Activated CD4-positive, alpha-beta T cell treated with anti-CD3 and anti-CD28 coated beads, Interleukin-2, amount 10 ng/mL, durations not matched to agents 7 days and 5 days (primary cell): Measurements from ENCODE around the gene BTBD9. TPM values are rescaled to one million over a fixed set of nuclear protein-coding genes. Genes with fewer than 3 reads are reported as not detected.

Experiments used
- CTCF ChIA-PET: fragments of 350-600 bp; sonication (Branson Sonifier 250); formaldehyde crosslinking; loops from one replicate; lab custom pipeline; 2021; ENCODE audit warnings: antibody characterized with exemption; lab: Charles Lee
- POLR2A ChIA-PET: fragments of 350-600 bp; sonication (Branson Sonifier 250); formaldehyde crosslinking; loops from one replicate; lab custom pipeline; 2021; ENCODE audit warnings: antibody characterized with exemption; lab: Charles Lee
- DNase-seq: peaks from one replicate; pipeline ENCODE4 v3.0.0-alpha.2; 2020
- H3K27ac Mint-ChIP-seq: one replicate; pipeline ENCODE4 v1.8.0; 2021; ENCODE audit warnings: mild to moderate bottlenecking, moderate library complexity, mixed read lengths
- H3K27me3 Mint-ChIP-seq: one replicate; pipeline ENCODE4 v1.8.0; 2021; ENCODE audit warnings: mixed read lengths
- H3K36me3 Mint-ChIP-seq: one replicate; pipeline ENCODE4 v1.8.0; 2021; ENCODE audit warnings: low read depth, mixed read lengths
- H3K4me1 Mint-ChIP-seq: one replicate; pipeline ENCODE4 v1.8.0; 2021; ENCODE audit warnings: mixed read lengths
- H3K4me3 Mint-ChIP-seq: one replicate; pipeline ENCODE4 v1.8.0; 2021; ENCODE audit warnings: mild to moderate bottlenecking, moderate library complexity, mixed read lengths
- H3K9me3 Mint-ChIP-seq: one replicate; pipeline ENCODE4 v1.8.0; 2021; ENCODE audit warnings: mixed read lengths
- total RNA-seq, 2 experiments: library from RNA; stranded (reverse); gene quantifications; one replicate each; pipeline ENCODE4 v1.2.3, GENCODE V29; 2021

The BTBD9 gene
- total RNA-seq, 2 experiments from 2014 or later = 12.0 to 12.6 TPM

DNA sequence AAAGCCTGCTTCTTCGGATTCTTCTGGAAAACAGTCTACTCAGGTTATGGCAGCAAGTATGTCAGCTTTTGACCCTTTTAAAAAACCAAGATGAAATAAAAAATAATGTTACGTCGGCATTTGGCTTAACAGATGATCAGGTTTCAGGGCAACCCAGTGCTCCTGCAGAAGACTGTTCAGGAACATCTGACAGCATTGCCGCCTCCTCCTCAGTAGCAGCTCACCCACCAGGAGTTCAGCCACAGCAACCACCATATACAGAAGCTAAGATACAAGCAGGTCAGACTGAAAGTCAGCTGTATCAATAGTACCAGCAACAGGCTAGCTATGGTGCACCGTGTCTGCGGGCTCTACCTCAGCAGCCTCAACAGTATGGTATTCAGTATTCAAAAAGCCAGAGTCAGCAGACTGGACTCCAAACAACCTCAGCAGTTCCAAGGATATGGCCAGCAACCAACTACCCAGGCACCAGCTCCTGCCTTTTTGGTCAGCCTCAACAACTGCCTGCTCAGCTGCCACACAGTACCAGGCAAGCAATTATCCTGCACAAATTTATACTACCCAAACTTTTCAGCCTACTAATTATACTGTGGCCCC lies 51.9 kb downstream of the BTBD9 start:
- no peak overlapping the region for H3K27ac Mint-ChIP-seq
- CTCF ChIA-PET = interaction anchor here (0.9 to 1.1 kb wide), 2 partner anchors 10 to 17 kb away, joined by 3 read pairs; no protein-coding TSS in a partner anchor
- no peak for DNase-seq
- POLR2A ChIA-PET = no interaction called here
- H3K4me3 Mint-ChIP-seq = no peak overlapping the region
- no peaks in the 10 kb centered on the region for H3K27me3 Mint-ChIP-seq
- H3K36me3 Mint-ChIP-seq = peaks cover 9% of the 10 kb centered on the region
- no peaks in the 10 kb centered on the region for H3K4me1 Mint-ChIP-seq
- H3K9me3 Mint-ChIP-seq = no peaks in the 10 kb centered on the region

DNA sequence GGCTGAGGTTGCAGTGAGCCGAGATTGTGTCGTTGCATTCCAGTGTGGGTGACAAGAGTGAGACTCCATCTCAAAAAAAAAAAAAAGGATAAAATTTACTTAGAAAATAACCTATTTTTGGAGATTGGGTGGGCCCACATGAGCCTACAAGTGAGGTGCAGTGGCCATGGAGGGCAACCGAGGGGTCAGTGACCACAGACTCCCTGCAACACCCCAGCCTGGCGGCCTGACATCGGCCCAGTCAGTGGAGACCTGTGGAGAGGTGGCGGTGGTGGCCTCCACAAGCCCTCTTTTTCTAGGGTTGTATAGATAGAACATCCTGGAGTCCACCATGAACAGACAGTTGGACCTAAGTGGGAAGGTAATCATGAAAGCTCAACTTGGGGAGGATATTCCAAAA lies 52.7 kb downstream of the BTBD9 start:
- CTCF ChIA-PET = interaction anchor here (1.1 kb wide), 1 partner anchor 17 kb away, joined by 3 read pairs; no protein-coding TSS in a partner anchor

DNA sequence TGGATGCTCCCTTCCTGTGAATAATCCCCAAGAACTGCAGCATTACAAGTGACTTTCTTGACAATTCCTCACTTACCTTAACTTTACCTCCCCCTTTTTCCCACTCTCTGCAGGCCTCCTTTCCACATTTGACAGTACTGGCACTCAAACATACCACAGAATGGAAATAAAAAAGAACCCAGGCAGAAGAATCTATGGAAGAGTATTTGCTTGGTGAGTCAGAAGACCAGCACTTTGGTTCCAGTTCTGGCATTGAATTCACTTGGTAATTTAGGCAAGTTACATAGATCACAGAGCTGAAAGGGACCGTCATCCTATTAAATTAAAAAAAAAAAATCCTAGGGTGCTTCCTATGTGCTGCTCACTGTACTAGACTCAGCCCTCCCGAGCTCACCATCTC lies 55.0 kb downstream of the BTBD9 start:
- Mint-ChIP-seq H3K27me3 (no peaks in the 10 kb centered on the region), H3K27ac (no peak overlapping the region), H3K9me3 (no peaks in the 10 kb centered on the region), H3K36me3 (peaks cover 2% of the 10 kb centered on the region), H3K4me3 (no peak overlapping the region), H3K4me1 (no peaks in the 10 kb centered on the region)
- DNase-seq = no peak
- POLR2A ChIA-PET = no interaction called here
- CTCF ChIA-PET = no interaction called here

More for the DNA sequence above, 52.7 kb downstream of the BTBD9 start:
- no peak overlapping the region for H3K4me3 Mint-ChIP-seq
- POLR2A ChIA-PET = no interaction called here
- no peak overlapping the region for H3K27ac Mint-ChIP-seq
- no peaks in the 10 kb centered on the region for H3K27me3 Mint-ChIP-seq
- H3K9me3 Mint-ChIP-seq = no peaks in the 10 kb centered on the region
- DNase-seq = no peak
- H3K36me3 Mint-ChIP-seq = peaks cover 2% of the 10 kb centered on the region
- H3K4me1 Mint-ChIP-seq = no peaks in the 10 kb centered on the region

DNA sequence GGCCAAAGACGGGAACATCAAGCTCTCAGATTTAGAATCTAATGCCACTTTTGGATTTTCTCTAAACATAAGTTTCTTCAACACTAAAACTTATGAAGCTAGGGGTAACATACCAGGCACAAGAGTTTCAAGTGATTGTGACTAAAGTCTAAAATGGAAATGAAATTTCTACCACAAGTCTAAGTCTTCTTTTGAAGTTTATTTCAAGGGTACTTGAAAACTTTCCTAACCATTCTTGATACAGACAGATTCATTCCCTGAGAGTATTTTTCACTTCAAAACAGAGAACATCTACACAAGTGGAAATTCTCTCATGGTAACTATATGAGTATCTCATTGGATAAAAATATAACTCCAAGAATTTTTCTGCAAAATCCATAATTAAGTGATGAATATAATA lies 56.2 kb downstream of the BTBD9 start:
- Mint-ChIP-seq H3K4me1 (no peaks in the 10 kb centered on the region), H3K27me3 (no peaks in the 10 kb centered on the region), H3K4me3 (no peak overlapping the region), H3K27ac (no peak overlapping the region), H3K36me3 (peaks cover 2% of the 10 kb centered on the region), H3K9me3 (no peaks in the 10 kb centered on the region)
- ChIA-PET CTCF (interaction anchor here (1.1 kb wide), 1 partner anchor 14 kb away, joined by 4 read pairs; no protein-coding TSS in a partner anchor), POLR2A (no interaction called here)
- no peak for DNase-seq

DNA sequence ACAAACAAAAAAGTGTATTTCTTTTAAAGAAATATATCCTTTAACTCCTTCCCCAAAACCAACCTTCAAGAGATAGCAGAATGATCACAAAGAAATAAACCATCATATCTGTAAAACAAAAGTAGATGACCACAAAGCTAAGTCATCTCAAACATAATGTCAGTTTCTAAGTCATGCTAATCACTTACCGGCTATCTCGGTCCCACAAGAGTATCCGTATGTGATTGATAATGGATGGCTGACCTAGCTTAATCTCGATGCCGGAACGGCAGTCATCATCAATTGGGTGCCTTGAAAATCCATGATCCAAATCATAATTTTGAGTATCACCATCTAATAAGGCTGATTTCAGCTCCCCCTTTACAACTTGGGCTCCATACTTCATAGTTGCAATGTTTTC lies 59.7 kb downstream of the BTBD9 start:
- Mint-ChIP-seq H3K27me3 (no peaks in the 10 kb centered on the region), H3K27ac (no peak overlapping the region), H3K4me3 (no peak overlapping the region), H3K36me3 (peaks cover 3% of the 10 kb centered on the region), H3K9me3 (no peaks in the 10 kb centered on the region), H3K4me1 (no peaks in the 10 kb centered on the region)
- no peak for DNase-seq
- POLR2A ChIA-PET = no interaction called here
- CTCF ChIA-PET = no interaction called here

DNA sequence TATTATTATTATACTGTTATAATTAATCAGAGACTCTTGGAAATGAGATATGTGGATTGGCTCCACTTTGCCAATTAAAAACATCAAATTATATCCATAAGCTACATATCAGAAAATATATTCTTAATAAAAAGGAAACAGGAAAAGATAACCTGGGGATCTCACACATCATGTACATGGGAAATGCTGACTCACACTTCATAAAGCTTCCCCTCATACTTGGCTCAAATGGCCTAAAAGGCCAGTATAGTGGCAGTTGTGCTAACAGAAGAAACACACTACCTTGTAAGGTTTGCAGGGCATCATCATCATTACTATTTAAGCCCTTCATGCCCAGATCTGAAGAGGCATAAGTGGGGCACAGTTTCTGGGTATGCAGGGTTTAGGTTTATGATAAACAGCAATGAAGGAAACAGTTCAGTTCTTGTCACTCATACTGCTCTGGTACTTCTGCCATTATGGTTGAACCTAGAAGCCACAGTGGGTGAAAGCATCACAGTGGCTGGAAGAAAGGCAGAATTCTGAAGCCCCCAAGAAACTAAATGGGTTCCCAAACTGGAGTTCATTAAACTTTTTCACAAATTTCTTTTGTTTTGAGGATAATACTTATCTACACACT lies 60.6 kb downstream of the BTBD9 start:
- POLR2A ChIA-PET = no interaction called here
- no peaks in the 10 kb centered on the region for H3K27me3 Mint-ChIP-seq
- DNase-seq = no peak
- H3K27ac Mint-ChIP-seq = no peak overlapping the region
- CTCF ChIA-PET = interaction anchor here (0.8 to 1.3 kb wide), 3 partner anchors 9 to 21 kb away, joined by 3 read pairs; no protein-coding TSS in a partner anchor
- no peaks in the 10 kb centered on the region for H3K9me3 Mint-ChIP-seq
- peaks cover 7% of the 10 kb centered on the region for H3K36me3 Mint-ChIP-seq
- no peak overlapping the region for H3K4me3 Mint-ChIP-seq
- H3K4me1 Mint-ChIP-seq = no peaks in the 10 kb centered on the region

DNA sequence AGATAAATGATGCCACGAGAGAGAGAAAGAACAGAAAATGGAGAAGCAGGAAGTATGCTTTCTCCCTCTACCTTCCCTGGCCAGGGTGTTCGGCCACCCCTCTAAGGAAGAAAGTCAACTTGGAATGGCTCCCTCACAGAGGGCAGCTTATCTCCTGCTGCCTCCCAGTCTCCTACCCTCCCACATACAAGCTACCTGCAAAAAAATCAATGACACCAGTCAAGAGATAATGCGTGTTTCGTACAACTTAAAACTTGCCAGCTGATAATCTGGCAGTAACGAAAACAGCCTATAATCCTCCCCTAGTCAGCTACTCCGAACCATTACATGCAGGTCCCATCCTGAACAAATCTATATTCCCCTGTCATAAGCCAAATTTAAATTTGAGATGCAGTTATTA lies 61.7 kb downstream of the BTBD9 start:
- ChIA-PET CTCF (interaction anchor here (0.8 to 1.3 kb wide), 2 partner anchors 10 to 22 kb away, joined by 3 read pairs; no protein-coding TSS in a partner anchor), POLR2A (no interaction called here)
- Mint-ChIP-seq H3K4me3 (no peak overlapping the region), H3K9me3 (no peaks in the 10 kb centered on the region), H3K27me3 (no peaks in the 10 kb centered on the region), H3K4me1 (peaks cover 4% of the 10 kb centered on the region), H3K36me3 (peaks cover 7% of the 10 kb centered on the region), H3K27ac (no peak overlapping the region)
- no peak for DNase-seq

DNA sequence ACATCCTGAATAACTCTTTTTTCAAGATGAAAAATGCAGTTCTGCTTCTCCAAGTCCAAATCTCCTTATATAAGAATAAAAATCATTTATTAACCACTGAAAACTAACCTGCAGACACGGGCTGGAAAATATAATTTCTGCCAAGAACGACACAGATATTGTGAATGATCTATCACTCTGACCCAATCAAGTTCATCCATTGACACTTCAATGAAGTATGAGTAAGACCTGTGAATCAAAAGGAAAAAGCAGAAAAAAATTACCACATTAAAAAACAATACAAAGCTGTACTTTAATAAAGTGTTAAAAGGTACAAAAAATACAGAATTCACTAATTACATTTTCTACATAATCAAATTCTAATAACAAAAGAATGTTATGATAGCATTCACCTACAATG lies 62.2 kb downstream of the BTBD9 start:
- no peak for DNase-seq
- no peak overlapping the region for H3K4me3 Mint-ChIP-seq
- peaks cover 7% of the 10 kb centered on the region for H3K36me3 Mint-ChIP-seq
- ChIA-PET CTCF (interaction anchor here (1.3 kb wide), 1 partner anchor 11 kb away, joined by 3 read pairs; no protein-coding TSS in a partner anchor), POLR2A (no interaction called here)
- H3K27ac Mint-ChIP-seq = no peak overlapping the region
- no peaks in the 10 kb centered on the region for H3K27me3 Mint-ChIP-seq
- H3K9me3 Mint-ChIP-seq = no peaks in the 10 kb centered on the region
- H3K4me1 Mint-ChIP-seq = peaks cover 5% of the 10 kb centered on the region

DNA sequence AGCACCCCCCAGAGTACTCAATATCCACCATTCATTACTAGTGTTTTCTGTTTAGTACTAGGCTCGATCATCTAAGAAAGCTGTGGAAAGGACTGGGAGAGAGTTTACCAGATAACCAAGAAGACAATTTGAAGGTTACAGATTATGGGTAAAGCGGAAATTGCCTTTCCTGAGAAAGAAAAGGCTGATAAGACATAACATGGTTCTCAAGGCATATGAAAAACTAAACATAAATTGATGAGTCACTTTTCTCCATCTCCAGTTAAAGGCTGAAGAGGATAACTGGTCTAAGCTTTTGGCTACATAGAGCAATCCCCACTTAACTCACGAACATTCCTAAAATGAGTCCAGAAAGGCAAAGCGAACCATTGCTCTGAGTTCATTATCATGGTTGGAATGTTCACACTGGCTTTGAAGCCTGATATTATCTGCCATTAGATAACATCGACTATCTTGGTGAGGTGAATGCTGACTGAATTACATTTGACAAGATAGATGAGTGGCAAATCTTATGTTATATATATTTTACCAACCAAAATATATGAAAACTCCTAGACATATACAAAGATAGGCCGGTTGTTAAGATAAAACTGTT lies 65.8 kb downstream of the BTBD9 start:
- H3K27me3 Mint-ChIP-seq = no peaks in the 10 kb centered on the region
- no peak for DNase-seq
- peaks cover 19% of the 10 kb centered on the region for H3K4me1 Mint-ChIP-seq
- H3K4me3 Mint-ChIP-seq = no peak overlapping the region
- ChIA-PET POLR2A (no interaction called here), CTCF (no interaction called here)
- no peak overlapping the region for H3K27ac Mint-ChIP-seq
- no peaks in the 10 kb centered on the region for H3K9me3 Mint-ChIP-seq
- peaks cover 9% of the 10 kb centered on the region for H3K36me3 Mint-ChIP-seq

DNA sequence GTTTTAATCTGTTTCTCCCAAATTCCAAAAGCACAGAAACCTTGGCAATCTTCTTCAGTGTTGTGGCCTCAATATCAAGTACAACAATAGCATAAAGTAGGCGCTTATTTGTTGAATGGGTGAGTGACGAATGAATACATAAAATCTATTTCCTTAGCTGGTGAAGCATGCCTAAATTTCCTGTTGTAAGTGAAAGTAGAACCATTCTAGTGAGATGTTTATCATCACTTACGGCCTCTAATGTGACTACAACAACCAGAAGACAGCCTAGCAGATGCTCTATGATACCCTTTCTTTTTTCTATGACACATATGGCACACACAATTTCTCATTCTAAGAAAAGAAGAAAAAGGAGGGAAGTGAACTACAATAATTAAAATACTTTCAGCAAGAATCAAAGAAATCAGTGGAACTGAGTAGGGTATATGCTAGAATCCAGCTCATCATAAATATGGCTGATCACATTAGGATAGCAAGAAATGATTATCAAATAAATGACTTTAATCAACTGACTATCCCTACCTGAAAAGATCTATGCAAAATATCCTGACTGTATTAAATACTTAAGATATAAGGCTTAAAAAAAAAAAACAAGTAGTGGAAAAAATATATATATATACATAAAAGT lies 67.4 kb downstream of the BTBD9 start:
- H3K27ac Mint-ChIP-seq = peak overlapping the region; percentile 95
- H3K4me1 Mint-ChIP-seq = peaks cover 19% of the 10 kb centered on the region
- ChIA-PET CTCF (interaction anchor here (0.6 to 1.7 kb wide), 4 partner anchors 18 to 831 kb away, joined by 3 to 4 read pairs (median 3); no protein-coding TSS in a partner anchor), POLR2A (interaction anchor here (0.6 kb wide), 1 partner anchor 142 kb away, joined by 3 read pairs; no protein-coding TSS in a partner anchor)
- peaks cover 9% of the 10 kb centered on the region for H3K36me3 Mint-ChIP-seq
- no peaks in the 10 kb centered on the region for H3K27me3 Mint-ChIP-seq
- peak overlapping the region; percentile 47 for H3K4me3 Mint-ChIP-seq
- H3K9me3 Mint-ChIP-seq = no peaks in the 10 kb centered on the region
- DNase-seq = peak; percentile 22

DNA sequence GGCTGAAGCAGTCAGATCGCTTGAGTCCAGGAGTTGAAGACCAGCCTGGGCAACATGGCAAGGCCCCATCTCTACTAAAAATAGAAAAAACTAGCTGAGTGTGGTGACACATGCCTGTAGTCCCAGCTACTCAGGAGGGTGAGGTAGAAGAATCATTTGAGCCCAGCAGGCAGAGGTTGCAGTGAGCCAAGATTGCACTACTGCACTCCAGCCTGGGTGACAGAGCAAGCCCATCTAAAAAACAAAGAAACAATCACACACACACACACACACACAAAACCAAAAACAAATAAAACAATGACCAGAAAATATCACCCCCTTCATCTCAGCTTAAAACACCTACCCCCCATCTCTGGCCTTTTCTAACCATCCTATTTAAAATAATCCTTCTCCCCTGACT lies 68.0 kb downstream of the BTBD9 start:
- Mint-ChIP-seq H3K9me3 (no peaks in the 10 kb centered on the region), H3K4me1 (peaks cover 19% of the 10 kb centered on the region), H3K27ac (peak overlapping the region; percentile 95), H3K36me3 (peaks cover 9% of the 10 kb centered on the region), H3K4me3 (peak overlapping the region; percentile 17), H3K27me3 (no peaks in the 10 kb centered on the region)
- ChIA-PET POLR2A (interaction anchor here (0.6 kb wide), 1 partner anchor 142 kb away, joined by 3 read pairs; no protein-coding TSS in a partner anchor), CTCF (interaction anchor here (1.7 kb wide), 1 partner anchor 17 kb away, joined by 4 read pairs; no protein-coding TSS in a partner anchor)
- no peak for DNase-seq

DNA sequence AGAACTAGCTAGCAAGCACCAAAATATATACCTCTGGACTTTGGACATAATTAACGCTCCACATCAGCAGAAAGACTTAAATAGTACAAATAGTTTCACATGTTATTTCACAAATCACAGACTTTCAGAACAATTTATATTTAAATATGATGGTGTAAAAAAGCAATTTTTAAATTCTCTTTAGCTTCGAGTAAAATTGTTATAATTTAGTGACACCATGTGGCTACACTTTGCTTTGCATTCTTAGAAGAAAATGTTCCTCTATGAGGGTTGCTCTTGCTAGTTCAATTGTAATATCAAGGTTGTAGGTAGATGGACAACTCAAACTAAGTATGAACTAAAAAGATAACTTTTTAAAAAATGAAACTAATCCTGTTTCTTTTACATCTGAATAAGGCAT lies 69.0 kb downstream of the BTBD9 start:
- CTCF ChIA-PET = interaction anchor here (1.0 to 1.7 kb wide), 4 partner anchors 16 to 862 kb away, joined by 3 to 4 read pairs (median 3); no protein-coding TSS in a partner anchor
- POLR2A ChIA-PET = no interaction called here
- H3K27ac Mint-ChIP-seq = peak overlapping the region; percentile 95
- no peaks in the 10 kb centered on the region for H3K27me3 Mint-ChIP-seq
- peaks cover 19% of the 10 kb centered on the region for H3K4me1 Mint-ChIP-seq
- no peak for DNase-seq
- H3K36me3 Mint-ChIP-seq = peaks cover 6% of the 10 kb centered on the region
- no peak overlapping the region for H3K4me3 Mint-ChIP-seq
- H3K9me3 Mint-ChIP-seq = no peaks in the 10 kb centered on the region
